Fibroblast of lung (primary cell): ENCODE data around the gene ELAVL1. TPM values are rescaled to one million over a fixed set of nuclear protein-coding genes. Genes with fewer than 3 reads are reported as not detected.

Experiments used
- DNase-seq, 2 donors: peaks; one replicate each; pipeline versions ENCODE4 v3.0.0 to v3.0.0-alpha.2; 2010; ENCODE audit warnings: low read depth in 2 of 2
- H2AFZ ChIP-seq: 2 replicates; pipeline ENCODE4 v1.5.1; 2012; ENCODE audit warnings: low read length, control low read depth, inconsistent platforms
- H3K27ac ChIP-seq: 2 replicates; pipeline ENCODE4 v1.5.1; 2011; ENCODE audit warnings: low read length, control low read depth; ENCODE audit not compliant: insufficient read depth
- H3K27me3 ChIP-seq: 2 replicates; pipeline ENCODE4 v1.5.1; 2011; ENCODE audit warnings: mild to moderate bottlenecking, low read length; ENCODE audit not compliant: control insufficient read depth, insufficient read depth
- H3K36me3 ChIP-seq: 2 replicates; pipeline ENCODE4 v1.5.1; 2011; ENCODE audit warnings: low read length; ENCODE audit not compliant: control insufficient read depth, insufficient read depth
- H3K4me1 ChIP-seq: 2 replicates; pipeline ENCODE4 v1.5.1; 2011; ENCODE audit warnings: low read length; ENCODE audit not compliant: control insufficient read depth, insufficient read depth; ENCODE audit errors: extremely low read depth
- H3K4me2 ChIP-seq: 2 replicates; pipeline ENCODE4 v1.5.1; 2011; ENCODE audit warnings: low read length, control low read depth; ENCODE audit not compliant: insufficient read depth; ENCODE audit errors: extremely low read depth
- H3K4me3 ChIP-seq, 4 experiments: fragments of 200-600 bp in 1 of 4; sonication (generic) in 1 of 4; replicated peaks in 1 of 4; 2 replicates each; pipeline ENCODE4 v1.5.1; 2011 to 2016; ENCODE audit warnings: low read length in 4 of 4, low read depth in 3 of 4, mild to moderate bottlenecking in 3 of 4, control low read depth in 2 of 4, inconsistent platforms in 1 of 4, mixed read lengths in 1 of 4; ENCODE audit not compliant: insufficient read depth in 1 of 4; ENCODE audit errors: control extremely low read depth in 1 of 4
- H3K79me2 ChIP-seq: 2 replicates; pipeline ENCODE4 v1.5.1; 2012; ENCODE audit warnings: mild to moderate bottlenecking, low read length, inconsistent platforms; ENCODE audit not compliant: control insufficient read depth, insufficient read depth
- H3K9ac ChIP-seq: 2 replicates; pipeline ENCODE4 v1.5.1; 2011; ENCODE audit warnings: mild to moderate bottlenecking, low read length, control low read depth; ENCODE audit not compliant: insufficient read depth
- H3K9me3 ChIP-seq: 2 replicates; pipeline ENCODE4 v1.5.1; 2012; ENCODE audit warnings: low read depth, low read length; ENCODE audit not compliant: control insufficient read depth, insufficient read depth
- H4K20me1 ChIP-seq: 2 replicates; pipeline ENCODE4 v1.5.1; 2011; ENCODE audit warnings: low read length; ENCODE audit not compliant: control insufficient read depth, insufficient read depth; ENCODE audit errors: extremely low read depth
- EZH2 ChIP-seq: IDR thresholded peaks from 2 replicates; pipeline ENCODE4 v1.5.1; 2012; ENCODE audit warnings: low read length, control low read depth, mild to moderate bottlenecking; ENCODE audit errors: missing control alignments
- polyA plus RNA-seq, 2 donors: library from polyadenylated mRNA; depleted of rRNA in 1 of 2; stranded (reverse) in 1 of 2; unstranded in 1 of 2; fragments of >200 nt; gene quantifications; 2 replicates each; pipeline ENCODE4 v1.2.1, GENCODE V29; 2011 to 2012; ENCODE audit warnings: missing spikeins in 1 of 2
- total RNA-seq: library from RNA; depleted of rRNA; stranded (reverse); fragments of >200 nt; gene quantifications from 2 replicates; pipeline ENCODE4 v1.2.1, GENCODE V29; 2014
- TF ChIP-seq, protein P1 (sequence below), 2 donors: IDR thresholded peaks in 1 of 2; conservative IDR thresholded peaks in 1 of 2; 1 replicate in 1 of 2; 2 replicates in 1 of 2; pipeline ENCODE4 v1.5.1; 2011 to 2012; ENCODE audit warnings: low read length in 2 of 2, control low read depth in 1 of 2, inconsistent platforms in 1 of 2, low read depth in 1 of 2, mild to moderate bottlenecking in 1 of 2

Gene ELAVL1
- total and polyA plus RNA-seq, 2 donors (not counting 1 experiment from before 2014, with no cell fraction given), result 15.2 to 61.6 TPM

DNA sequence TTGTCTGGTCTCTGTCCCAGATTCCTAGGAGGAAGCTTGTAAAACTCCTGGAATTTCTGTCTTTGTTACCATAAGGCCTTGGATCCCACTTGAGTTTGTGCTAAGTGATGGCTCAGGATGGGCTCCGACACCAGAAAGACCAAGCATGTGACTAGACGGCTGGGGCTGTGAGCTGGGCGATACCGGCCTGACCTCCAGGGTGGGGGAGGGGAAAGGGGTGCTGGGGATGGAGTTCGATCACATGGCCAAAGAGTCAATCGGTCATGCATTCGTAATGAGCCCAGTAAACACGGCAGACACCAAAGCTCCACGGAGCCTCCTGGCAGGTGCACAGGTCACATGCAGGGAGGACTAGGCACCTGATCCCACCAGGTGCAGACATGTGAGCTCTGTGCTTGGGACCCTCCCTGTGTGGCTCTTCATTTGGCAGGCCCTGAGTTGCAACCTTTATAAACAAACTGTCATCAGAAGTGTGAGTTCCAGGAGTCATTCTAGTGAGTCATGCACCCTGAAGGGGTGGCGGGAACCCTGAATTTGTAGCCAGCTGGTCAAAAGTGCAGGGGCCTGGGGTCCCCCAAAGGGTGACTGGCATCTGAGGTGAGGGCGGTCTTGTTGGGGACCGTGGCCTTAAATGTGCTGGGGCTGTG is 27.1 kb downstream of the ELAVL1 start:
- no peak for DNase-seq
- H3K9me3 ChIP-seq, result no peaks in the 10 kb centered on the region
- no peak overlapping the region for H3K27ac ChIP-seq
- H3K4me2 ChIP-seq, result no peak overlapping the region
- TF ChIP-seq EZH2, result no peak
- TF ChIP-seq, protein P1, sequence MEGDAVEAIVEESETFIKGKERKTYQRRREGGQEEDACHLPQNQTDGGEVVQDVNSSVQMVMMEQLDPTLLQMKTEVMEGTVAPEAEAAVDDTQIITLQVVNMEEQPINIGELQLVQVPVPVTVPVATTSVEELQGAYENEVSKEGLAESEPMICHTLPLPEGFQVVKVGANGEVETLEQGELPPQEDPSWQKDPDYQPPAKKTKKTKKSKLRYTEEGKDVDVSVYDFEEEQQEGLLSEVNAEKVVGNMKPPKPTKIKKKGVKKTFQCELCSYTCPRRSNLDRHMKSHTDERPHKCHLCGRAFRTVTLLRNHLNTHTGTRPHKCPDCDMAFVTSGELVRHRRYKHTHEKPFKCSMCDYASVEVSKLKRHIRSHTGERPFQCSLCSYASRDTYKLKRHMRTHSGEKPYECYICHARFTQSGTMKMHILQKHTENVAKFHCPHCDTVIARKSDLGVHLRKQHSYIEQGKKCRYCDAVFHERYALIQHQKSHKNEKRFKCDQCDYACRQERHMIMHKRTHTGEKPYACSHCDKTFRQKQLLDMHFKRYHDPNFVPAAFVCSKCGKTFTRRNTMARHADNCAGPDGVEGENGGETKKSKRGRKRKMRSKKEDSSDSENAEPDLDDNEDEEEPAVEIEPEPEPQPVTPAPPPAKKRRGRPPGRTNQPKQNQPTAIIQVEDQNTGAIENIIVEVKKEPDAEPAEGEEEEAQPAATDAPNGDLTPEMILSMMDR (conservative IDR thresholded peaks at IDR 0.05 in 1 of 2, IDR thresholded peaks at IDR 0.05 in 1 of 2; ENCODE audit: low read depth in 1 of 2, low read length in 2 of 2), result no peak
- no peaks in the 10 kb centered on the region for H4K20me1 ChIP-seq
- peaks cover 29% of the 10 kb centered on the region for H3K36me3 ChIP-seq
- peaks cover 2% of the 10 kb centered on the region for H3K4me1 ChIP-seq
- no peak overlapping the region for H2AFZ ChIP-seq
- no peaks in the 10 kb centered on the region for H3K27me3 ChIP-seq
- no peak overlapping the region for H3K9ac ChIP-seq
- H3K4me3 ChIP-seq, result no peak overlapping the region
- H3K79me2 ChIP-seq, result peaks cover 5% of the 10 kb centered on the region

DNA sequence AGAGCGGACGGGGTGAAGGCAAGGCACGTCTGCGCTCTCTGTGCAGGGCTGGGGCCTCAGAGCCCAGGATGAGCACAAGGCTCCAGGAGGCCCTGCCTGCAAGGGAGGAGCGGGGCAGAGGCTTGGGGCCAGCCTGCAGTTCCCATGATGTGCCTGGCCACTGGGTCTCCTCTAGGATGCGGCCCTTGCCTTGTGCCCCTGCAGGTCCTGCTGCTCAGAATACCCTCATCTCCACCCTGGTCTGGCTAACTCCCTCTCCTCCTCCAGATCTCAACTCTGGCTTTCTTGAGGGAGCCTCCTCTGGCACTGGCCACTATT is 27.8 kb downstream of the ELAVL1 start:
- Histone ChIP-seq H3K4me3 (no peak overlapping the region), H3K36me3 (peaks cover 29% of the 10 kb centered on the region), H3K27ac (no peak overlapping the region), H3K4me2 (no peak overlapping the region), H3K9ac (no peak overlapping the region), H2AFZ (no peak overlapping the region), H3K9me3 (no peaks in the 10 kb centered on the region), H4K20me1 (no peaks in the 10 kb centered on the region), H3K79me2 (peaks cover 2% of the 10 kb centered on the region), H3K27me3 (no peaks in the 10 kb centered on the region), H3K4me1 (peaks cover 2% of the 10 kb centered on the region)
- TF ChIP-seq, protein P1 (conservative IDR thresholded peaks at IDR 0.05 in 1 of 2, IDR thresholded peaks at IDR 0.05 in 1 of 2; ENCODE audit: low read depth in 1 of 2, low read length in 2 of 2), result no peak
- no peak for TF ChIP-seq EZH2
- no peak for DNase-seq

DNA sequence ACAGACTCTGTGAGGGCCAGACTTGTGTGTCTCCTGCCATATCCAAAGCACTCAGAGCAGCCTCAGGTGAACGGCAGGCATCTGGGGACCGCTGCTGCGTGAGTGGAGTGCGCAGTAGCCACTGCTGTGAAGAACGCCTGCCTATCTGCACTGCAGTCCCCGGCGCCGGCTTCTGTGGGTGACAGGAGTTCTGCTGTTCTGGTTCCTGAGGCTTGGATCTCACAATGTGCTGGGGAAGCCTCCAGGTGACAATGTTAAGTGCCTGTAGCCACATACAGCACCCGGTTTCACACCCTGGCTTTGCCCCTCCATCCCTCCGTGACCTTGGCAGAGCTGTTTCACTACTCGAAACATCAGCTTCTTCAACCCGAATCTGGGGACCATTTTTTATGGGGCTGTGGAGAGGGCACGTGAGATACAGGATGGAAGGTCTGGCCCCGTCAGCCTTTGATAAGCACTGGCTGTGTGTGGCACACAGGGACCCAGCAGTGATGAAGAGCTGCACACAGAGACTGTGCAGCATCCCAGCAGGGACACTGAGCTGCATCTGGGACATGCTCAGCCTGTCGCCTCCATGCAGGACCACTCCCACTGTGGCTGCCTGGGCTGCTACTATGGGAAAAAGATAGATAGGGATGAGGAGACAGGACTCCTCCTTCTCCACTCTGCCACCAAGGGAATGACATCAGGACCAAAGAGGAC is 28.3 kb downstream of the ELAVL1 start:
- H3K9me3 ChIP-seq, result no peaks in the 10 kb centered on the region
- H3K27ac ChIP-seq, result no peak overlapping the region
- H3K4me2 ChIP-seq, result no peak overlapping the region
- no peak overlapping the region for H3K9ac ChIP-seq
- no peak for TF ChIP-seq EZH2
- TF ChIP-seq, protein P1 (conservative IDR thresholded peaks at IDR 0.05 in 1 of 2, IDR thresholded peaks at IDR 0.05 in 1 of 2; ENCODE audit: low read depth in 1 of 2, low read length in 2 of 2), result no peak
- no peak overlapping the region for H2AFZ ChIP-seq
- no peak for DNase-seq
- no peaks in the 10 kb centered on the region for H3K79me2 ChIP-seq
- H3K36me3 ChIP-seq, result peaks cover 29% of the 10 kb centered on the region
- no peak overlapping the region for H3K4me3 ChIP-seq
- H3K4me1 ChIP-seq, result peaks cover 2% of the 10 kb centered on the region
- H4K20me1 ChIP-seq, result no peaks in the 10 kb centered on the region
- H3K27me3 ChIP-seq, result no peaks in the 10 kb centered on the region
